M059J (cell line): ENCODE measurements around the gene FRYL. TPM values are rescaled to one million over a fixed set of nuclear protein-coding genes. Genes with fewer than 3 reads are reported as not detected.
"Not testable (repeated sequence)": the region's sequence is repeated elsewhere in the genome, so short reads cannot be mapped to it uniquely, and the experiment has no call there.

Source experiments
- DNase-seq: peaks from one replicate; pipeline ENCODE4 v3.0.0-alpha.2; 2012; ENCODE audit warnings: low read depth
- total RNA-seq: library from RNA; depleted of rRNA; stranded (reverse); fragments of >200 nt; shearing (Covaris generic); gene quantifications from 2 replicates; pipeline ENCODE4 v1.2.3, GENCODE V29; 2014

FRYL gene
- total RNA-seq, 1 experiment from 2014 or later, result 46.7 TPM

DNA sequence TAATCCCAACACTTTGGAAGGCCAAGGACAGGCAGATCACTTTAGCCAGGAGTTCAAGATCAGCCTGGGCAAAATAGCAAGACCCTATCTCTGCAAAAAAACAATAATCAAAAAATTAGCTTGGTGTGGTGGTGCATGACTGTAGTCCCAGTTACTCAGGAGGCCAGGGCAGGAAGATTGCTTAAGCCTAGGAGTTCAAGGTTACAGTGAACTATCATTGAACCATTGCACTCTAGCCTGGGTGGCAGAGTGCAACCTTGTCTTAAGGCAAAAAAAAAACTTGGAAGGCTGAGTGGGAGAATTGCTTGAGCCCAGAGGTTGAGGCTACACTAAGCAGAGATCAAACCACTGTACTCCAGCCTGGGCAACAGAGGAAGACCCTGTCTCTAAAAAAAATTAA lies 5.2 kb upstream of the FRYL start:
- DNase-seq, result no peak

DNA sequence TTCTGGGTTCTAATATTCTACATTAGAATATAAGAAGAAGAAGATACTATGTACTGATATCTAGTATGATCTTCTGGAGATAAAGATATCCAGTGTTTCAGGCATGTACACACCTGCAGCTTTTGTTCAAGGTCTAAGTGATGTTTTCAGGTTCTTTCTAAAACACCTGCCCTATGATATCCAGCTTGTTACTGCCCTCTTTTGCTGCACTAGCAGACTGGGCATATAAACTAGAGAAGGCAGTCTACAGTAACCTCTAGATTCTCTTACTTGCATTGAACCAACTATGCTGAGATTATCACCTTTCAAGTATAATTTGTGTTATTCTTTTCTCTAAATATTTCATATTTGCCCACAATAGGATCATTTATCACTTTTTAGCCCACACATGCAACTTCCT lies 1.9 kb upstream of the FRYL start:
- no peak for DNase-seq

DNA sequence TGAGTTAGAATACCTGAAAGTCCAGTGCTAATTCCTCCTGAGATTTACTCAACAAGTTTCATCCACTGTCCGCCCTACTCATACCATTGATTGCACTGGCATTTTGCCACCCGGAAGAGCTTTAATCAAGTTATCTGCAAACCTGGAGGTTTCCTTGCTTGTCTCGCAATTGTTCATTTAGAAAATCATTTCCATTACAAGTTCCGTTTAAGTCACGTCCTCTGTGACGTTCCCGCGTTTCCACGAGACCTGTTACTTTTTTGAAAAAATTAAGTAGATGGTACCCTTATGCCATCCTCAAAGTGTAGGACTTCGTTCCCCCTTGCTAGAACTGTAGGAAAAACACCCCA lies 761 bp upstream of the FRYL start:
- DNase-seq, result peak; percentile 57

- peak; percentile 67 for DNase-seq
These were observed 733 bp downstream of the FRYL start for GRCh38 chr4:48779095-48779997.

DNA sequence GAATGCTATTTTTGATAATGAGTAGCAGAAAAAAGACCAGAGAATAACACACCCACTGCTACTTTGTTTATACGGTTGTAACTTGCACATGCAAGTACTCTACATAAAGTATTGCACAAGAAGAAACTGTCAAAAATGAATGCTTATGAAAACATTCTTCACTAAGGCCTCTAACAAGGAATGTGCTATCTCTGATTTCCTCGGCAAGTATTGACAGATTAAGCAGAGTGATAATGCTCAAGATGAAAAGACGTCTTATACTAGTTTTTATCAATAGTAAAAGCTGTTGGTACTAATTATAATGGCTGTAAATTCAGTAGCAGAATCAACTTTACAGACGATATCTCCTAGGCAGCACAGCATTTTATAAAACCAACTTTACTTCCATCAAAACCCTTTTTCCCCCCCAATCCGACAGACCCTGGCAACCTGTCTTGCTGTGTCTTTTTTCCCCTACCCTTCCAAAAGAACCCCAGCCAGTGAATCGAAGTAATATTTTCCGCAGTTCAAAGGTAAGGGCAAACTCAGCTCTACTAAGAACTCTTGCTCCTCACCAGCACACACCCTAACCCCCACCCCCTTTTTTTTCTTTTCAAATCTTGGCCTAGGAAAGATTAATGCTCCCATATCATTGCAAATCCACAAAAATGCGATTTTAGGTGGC lies 1.5 kb downstream of the FRYL start:
- DNase-seq, result peak; percentile 48

DNA sequence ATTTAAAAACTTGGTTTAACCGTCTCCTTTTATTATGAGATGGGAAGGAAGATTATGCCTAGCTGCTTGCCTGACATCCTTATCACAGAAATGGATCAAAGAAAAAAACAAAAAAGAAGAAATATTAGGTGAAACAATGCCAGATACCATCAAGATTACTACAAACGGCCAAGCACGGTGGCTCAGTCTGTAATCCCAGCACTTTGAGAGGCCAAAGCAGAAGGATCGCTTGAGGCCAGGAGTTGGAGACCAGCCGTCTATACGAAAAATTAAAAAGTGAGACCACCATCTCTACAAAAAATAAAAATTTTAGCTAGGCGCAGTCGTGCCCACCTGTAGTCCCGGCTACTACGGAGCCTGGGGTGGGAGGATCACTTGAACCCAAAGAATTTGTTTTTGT lies 2.3 kb downstream of the FRYL start:
- no peak for DNase-seq

DNA sequence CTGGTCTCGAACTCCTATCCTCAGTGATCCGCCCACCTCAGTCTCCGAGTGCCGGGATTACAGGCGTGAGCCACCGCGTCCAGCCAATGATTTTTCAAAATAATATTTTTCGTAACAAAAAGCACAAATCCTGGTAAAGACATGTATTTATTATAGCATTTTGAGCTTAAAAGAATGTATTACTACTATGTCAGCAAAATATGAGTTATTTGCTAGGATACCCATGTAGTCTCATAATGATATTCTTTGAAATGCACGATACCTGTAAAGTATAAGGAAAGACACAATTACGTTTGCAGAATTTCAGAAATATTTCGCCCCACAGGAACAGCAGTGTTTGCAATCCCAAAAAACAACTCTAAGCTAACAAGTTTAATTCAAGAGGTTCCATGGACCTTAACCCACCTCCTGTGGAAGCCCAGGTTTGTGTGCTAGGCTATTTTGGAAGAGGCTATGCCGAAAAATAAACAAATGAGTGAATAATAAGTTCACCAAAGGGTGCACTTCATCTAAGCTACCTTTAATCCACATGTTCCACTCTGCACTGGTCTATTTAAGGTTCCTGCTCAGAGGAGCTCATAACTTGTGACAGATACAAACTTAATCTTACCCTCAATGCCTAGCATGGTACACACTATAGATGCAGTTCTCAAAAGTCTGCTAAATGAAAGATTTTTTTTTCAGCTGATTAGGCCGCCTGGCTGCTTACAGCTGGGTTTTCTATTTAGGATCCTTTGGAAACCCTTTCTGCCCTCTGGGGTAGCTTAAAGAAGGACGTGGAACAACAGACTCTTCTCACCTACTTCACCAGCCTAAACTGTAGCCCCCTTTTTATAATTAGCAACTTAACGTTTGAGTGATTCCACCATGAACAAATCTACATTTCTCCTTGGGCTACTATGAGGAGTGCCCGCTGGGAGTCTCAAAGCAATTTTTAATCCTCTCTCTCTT lies 5.0 kb downstream of the FRYL start:
- no peak for DNase-seq

GRCh38 chr4:48772556-48772955 lies 7.5 kb downstream of the FRYL start:
- no peak for DNase-seq

DNA sequence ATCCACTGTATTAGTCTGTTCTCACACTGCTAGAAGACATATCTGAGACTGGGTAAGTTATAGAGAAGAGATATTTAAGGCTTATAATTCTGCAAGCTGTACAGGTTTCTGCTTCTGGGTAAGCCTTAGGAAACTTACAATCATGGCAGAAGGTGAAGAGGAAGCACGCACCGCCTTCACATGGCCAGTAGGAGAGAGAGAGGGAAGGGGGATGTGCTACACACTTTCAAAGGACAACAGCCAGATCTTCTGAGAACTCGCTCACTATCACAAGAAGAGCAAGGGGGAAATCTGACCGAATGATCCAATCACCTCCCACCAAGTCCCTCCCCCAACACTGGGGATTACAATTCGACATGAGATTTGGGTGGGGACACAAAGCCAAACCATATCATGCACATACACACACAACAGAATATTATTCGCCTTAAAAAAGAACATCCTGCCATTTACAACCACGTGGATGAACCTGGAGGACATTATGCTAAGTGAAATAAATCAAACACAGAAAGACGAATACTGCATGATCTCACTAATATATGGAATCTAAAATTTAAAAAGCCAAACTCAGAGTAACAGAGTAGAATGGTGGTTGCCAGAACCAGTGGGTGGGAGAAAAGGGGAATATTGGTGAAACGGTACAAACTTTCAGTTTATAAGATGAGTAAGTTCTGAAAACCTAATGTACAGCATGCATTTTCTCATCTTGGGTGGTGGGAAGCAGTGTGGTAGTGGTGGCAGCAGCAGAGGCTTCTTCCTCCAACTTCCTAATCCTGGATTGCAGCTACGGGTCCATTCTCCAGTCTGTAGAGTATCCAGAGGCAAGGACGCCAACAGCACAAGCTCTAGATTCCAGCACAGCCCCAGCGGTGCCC lies 12.8 kb downstream of the FRYL start:
- DNase-seq, result no peak

DNA sequence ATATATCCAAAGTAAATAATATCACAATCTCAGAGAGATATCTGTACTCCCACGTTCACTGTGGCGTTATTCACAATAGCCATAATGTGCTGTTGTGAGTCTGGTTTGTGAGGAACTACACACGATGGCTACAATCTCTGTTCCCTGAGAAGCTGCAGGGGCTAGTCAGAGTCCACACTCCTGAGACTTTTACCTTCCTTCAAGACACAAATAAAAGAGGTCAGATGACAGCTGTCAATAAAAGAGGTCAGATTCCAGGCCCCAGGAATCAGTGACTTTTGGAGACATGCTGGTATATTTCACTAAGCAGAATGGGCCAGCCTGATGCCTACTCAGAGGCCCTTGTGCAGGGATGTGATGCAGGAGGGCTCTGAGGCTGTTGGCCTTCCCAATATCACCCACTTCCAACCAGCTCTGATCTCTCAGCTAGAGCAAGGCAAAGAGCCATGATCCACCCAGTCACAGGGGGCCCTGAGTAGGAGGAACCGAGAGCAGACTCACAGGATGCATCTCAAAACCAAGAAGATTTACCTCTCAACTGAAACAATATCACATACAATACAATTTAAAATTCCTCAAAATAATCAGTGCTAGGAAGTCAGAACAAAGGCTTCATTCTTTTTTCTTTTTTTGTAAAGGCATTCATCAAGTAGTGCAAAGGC lies 13.8 kb downstream of the FRYL start:
- DNase-seq, result no peak

- no peak for DNase-seq
These were observed 17.7 kb downstream of the FRYL start for GRCh38 chr4:48762408-48762807.

DNA sequence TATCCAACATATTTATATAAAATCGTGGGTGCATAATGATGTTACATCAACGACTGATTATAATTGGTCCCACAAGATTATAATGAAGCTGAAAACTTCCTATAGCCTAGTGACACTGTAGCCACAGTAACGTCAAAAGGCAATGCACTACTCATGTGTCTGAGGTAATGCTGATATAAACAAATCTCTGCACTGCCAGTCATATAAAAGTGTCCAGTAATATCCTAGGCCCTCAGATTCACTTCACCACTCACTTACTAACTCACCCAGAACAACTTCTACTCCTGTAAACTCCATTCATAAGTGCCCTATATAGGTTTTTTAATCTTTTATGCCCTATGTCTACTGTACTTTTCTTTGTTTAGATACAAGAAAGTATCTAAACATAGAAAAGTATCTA lies 18.8 kb downstream of the FRYL start:
- DNase-seq, result peak; percentile 17

DNA sequence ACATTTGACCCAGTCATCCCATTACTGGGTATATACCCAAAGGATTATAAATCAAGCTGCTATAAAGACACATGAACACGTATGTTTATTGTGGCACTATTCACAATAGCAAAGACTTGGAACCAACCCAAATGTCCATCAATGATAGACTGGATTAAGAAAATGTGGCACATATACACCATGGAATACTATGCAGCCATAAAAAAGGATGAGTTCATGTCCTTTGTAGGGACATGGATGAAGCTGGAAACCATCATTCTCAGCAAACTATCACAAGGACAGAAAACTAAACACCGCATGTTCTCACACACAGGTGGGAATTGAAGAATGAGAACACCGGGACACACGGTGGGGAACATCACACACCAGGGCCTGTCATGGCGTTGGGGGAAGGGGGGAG lies 21.4 kb downstream of the FRYL start:
- not testable (repeated sequence) for DNase-seq

- DNase-seq, result peak; percentile 87
These were observed 23.3 kb downstream of the FRYL start for GRCh38 chr4:48756689-48757220.

DNA sequence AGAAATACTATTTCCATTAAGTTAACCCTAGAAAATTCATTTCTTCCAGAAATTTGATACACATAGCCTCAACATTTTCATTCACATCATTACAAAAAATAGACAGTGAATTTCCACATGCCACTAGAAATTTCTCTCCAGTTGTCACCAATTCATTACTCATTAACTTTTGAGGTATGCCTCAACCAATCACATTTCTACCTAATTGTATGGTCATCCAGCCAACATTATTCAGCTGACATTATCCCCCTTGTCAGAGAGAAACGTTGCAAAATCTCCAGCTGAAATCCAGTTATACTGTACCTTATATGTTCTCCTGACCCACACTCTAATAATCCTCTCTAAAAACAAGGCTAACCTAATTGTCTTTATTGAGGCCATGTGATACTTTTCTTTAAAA lies 24.8 kb downstream of the FRYL start:
- no peak for DNase-seq

- no peak for DNase-seq
These were observed 26.9 kb downstream of the FRYL start for GRCh38 chr4:48753159-48753558.

DNA sequence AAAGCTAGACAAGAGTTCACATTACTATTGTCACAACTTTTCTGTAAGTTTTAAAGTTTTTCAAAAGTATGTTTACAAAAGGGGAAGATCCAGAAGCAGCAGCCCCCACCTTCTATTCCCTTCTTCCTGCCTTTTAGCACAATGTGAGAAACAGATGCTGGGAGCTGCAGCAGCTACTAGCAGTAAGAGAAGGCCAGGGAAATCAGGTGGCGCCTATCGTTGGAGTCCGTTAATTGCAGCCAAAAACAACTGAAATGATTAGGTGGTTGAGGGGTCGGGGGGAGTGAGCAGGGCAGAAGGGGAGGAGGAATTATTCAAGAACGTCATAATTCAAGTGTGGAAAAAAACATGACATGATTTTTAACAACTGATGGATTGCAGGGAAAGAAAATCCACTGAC lies 27.4 kb downstream of the FRYL start:
- no peak for DNase-seq

- DNase-seq, result no peak
These were observed 27.8 kb downstream of the FRYL start for GRCh38 chr4:48752246-48752645.

- peak; percentile 34 for DNase-seq
These were observed 31.0 kb downstream of the FRYL start for GRCh38 chr4:48748949-48749596.
